ENCODE measurements around the gene G0S2. TPM values are rescaled to one million over a fixed set of nuclear protein-coding genes. Genes with fewer than 3 reads are reported as not detected.

The G0S2 gene
- total and polyA plus RNA-seq, 9 of the 15 experiments (the other 6 are each of a cell fraction or from before 2014, with no cell fraction given) = 0.18 to 65.6 (median 11.4) TPM

- Histone ChIP-seq H3K9me1 (ENCODE audit: control insufficient read depth, insufficient read depth, low read length) (no peaks in the 10 kb centered on the region), H3K79me2 (ENCODE audit: control insufficient read depth, insufficient read depth, low read length) (no peaks in the 10 kb centered on the region), H3K4me1 (replicated peaks in 1 of 2; ENCODE audit: control insufficient read depth in 2 of 2, insufficient read depth in 2 of 2, low read length in 2 of 2) (peaks cover 59 to 92% of the 10 kb centered on the region in 2 experiments)
Observed at GRCh38 chr1:209648346-209648745, 26.9 kb upstream of the G0S2 start.

More at GRCh38 chr1:209648346-209648745, 26.9 kb upstream of the G0S2 start:
- POLR2A ChIA-PET = interaction anchor here (0.8 to 1.8 kb wide), 4 partner anchors 10 to 27 kb away, joined by 3 to 6 read pairs (median 5); partner anchors contain the start of gene G0S2
- Histone ChIP-seq H3K27ac (ENCODE audit: extremely low read depth, low read depth, low read length) (peak overlapping the region; percentile 24; the same call in 2 of the 3 replicates), H3K4me2 (ENCODE audit: insufficient read depth, low read length) (no peak overlapping the region), H3K4me3 (no peak overlapping the region), H3K27me3 (ENCODE audit: control insufficient read depth in 2 of 2, insufficient read depth in 2 of 2, low read length in 2 of 2) (no peaks in the 10 kb centered on the region), H2AFZ (ENCODE audit: low read depth, low read length) (peak overlapping the region; percentile 24; the same call in 1 of the 2 replicates), H4K20me1 (replicated peaks; ENCODE audit: control insufficient read depth, insufficient read depth, low read length) (no peaks in the 10 kb centered on the region), H3K9ac (ENCODE audit: insufficient read depth in 1 of 2, low read depth in 2 of 2, low read length in 2 of 2) (no peak overlapping the region; a peak in 1 of 4 replicates), H3K36me3 (ENCODE audit: control insufficient read depth, insufficient read depth, low read length) (no peaks in the 10 kb centered on the region), H3K9me3 (replicated peaks; ENCODE audit: control insufficient read depth, insufficient read depth, low read depth, low read length) (no peaks in the 10 kb centered on the region)
- no peak for DNase-seq (ENCODE audit: extremely low read depth in 1 of 4, low spot score in 3 of 4)
- ATAC-seq = no peak
- TF ChIP-seq ELF1 (tag; IDR thresholded peaks at IDR 0.05) (no peak), ZNF707 (CRISPR knock-in tag; conservative IDR thresholded peaks at IDR 0.05) (no peak), RBM39 (optimal IDR thresholded peaks at IDR 0.05; ENCODE audit: low read depth, low read length) (no peak), HMBOX1 (IDR thresholded peaks at IDR 0.05) (no peak), ATF6 (CRISPR knock-in tag; IDR thresholded peaks at IDR 0.05) (no peak), CHD1 (IDR thresholded peaks at IDR 0.05; ENCODE audit: low read length) (no peak), XRCC3 (IDR thresholded peaks at IDR 0.05) (no peak), ZNF695 (CRISPR knock-in tag; IDR thresholded peaks at IDR 0.05) (no peak), TCFL5 (CRISPR knock-in tag; conservative IDR thresholded peaks at IDR 0.05) (no peak)
- no TSS peak for BruUV-seq (replicated peaks)
- CTCF ChIA-PET (ENCODE audit: low intra/inter-chr PET ratio) = no interaction called here
- no peak for FAIRE-seq
- in situ Hi-C loops (cut with MboI) = no loop called here
- intact Hi-C loops (cut with micrococcal nuclease) = no loop called here

Data from K562 (cell line).